Measurements from ENCODE around the gene CTU2.

- TF ChIP-seq EZH2 (IDR thresholded peaks at IDR 0.05; ENCODE audit: low read depth, low read length, severe bottlenecking): no peak
- peak; percentile 77 to 92 (median 88) for TF ChIP-seq CTCF (IDR thresholded peaks at IDR 0.05; ENCODE audit: control extremely low read depth in 1 of 3, insufficient read depth in 1 of 3, low read depth in 1 of 3, low read length in 3 of 3)
- no peak for TF ChIP-seq EP300 (IDR thresholded peaks at IDR 0.05; ENCODE audit: borderline replicate concordance in 1 of 2, low read depth in 2 of 2, low read length in 2 of 2)
- no peak for TF ChIP-seq POLR2AphosphoS5 (IDR thresholded peaks at IDR 0.05; ENCODE audit: low read depth, low read length)
Measured at GRCh38 chr16:88681084-88681680, 25.1 kb upstream of the CTU2 start.

Data from H1 (cell line).